BE2C (cell line): ENCODE results near the gene PLEKHG4.

Experiments
- DNase-seq: peaks from one replicate; pipeline ENCODE4 v3.0.0-alpha.2; 2020
- H3K27me3 ChIP-seq: fragments of 250-450 bp; sonication (Bioruptor Pico); 2 replicates; pipeline ENCODE4 v1.5.1; 2020; ENCODE audit warnings: mild to moderate bottlenecking
- H3K36me3 ChIP-seq: fragments of 250-450 bp; sonication (Bioruptor Pico); 2 replicates; pipeline ENCODE4 v1.5.1; 2020; ENCODE audit warnings: mild to moderate bottlenecking
- H3K4me1 ChIP-seq: fragments of 250-450 bp; sonication (Bioruptor Pico); 2 replicates; pipeline ENCODE4 v1.5.1; 2020
- H3K4me3 ChIP-seq: 2 replicates; pipeline ENCODE4 v1.5.1; 2011; ENCODE audit warnings: low read depth, low read length
- H3K9me3 ChIP-seq: fragments of 250-450 bp; sonication (Bioruptor Pico); 2 replicates; pipeline ENCODE4 v1.5.1; 2020
- CTCF ChIP-seq: IDR thresholded peaks from 2 replicates; pipeline ENCODE4 v1.5.1; 2012; ENCODE audit warnings: mild to moderate bottlenecking, low read depth, low read length

PLEKHG4 gene

DNA sequence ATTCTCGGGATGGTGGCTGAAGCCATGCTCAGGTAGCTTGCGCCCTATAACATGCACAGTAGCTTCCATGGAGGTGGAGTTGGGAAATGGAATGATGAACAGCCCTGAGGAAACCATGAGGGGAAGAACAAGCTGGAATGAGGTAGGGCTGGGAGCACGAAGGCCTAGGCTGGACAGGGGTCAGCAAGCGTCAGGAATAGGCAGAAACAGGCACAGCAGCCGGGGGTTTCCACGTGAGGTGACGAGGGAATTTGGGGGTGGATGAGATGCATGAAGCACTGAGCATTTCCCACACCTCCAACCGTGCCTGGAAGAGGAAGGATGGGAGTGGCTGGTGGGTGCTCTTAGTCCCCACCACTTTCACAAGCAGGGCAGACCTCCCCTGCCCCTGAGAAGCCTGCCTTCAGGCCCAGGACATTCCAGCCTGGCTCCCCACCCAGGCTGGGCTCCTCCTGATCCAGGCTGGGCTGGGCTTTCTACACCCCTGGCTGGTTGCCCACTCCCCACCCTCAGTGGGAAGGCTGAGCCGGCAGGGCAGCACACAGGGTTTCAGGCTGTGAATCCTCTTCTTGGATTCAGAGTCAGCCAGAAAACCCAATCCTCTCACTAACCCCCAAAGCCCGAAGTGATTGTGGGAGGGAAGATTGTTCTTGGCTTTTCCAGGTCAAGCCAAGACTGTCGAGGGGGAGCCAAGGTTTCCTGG lies 21.9 kb downstream of the PLEKHG4 start:
- H3K4me1 ChIP-seq = no peaks in the 10 kb centered on the region
- no peaks in the 10 kb centered on the region for H3K27me3 ChIP-seq
- no peaks in the 10 kb centered on the region for H3K36me3 ChIP-seq
- no peak overlapping the region for H3K4me3 ChIP-seq
- no peak for DNase-seq
- no peak for TF ChIP-seq CTCF
- H3K9me3 ChIP-seq = no peaks in the 10 kb centered on the region

- Histone ChIP-seq H3K27me3 (no peaks in the 10 kb centered on the region), H3K4me1 (no peaks in the 10 kb centered on the region), H3K36me3 (no peaks in the 10 kb centered on the region), H3K9me3 (no peaks in the 10 kb centered on the region), H3K4me3 (no peak overlapping the region)
- TF ChIP-seq CTCF = no peak
- DNase-seq = no peak
These were observed 22.7 kb downstream of the PLEKHG4 start for GRCh38 chr16:67302076-67302475.

DNA sequence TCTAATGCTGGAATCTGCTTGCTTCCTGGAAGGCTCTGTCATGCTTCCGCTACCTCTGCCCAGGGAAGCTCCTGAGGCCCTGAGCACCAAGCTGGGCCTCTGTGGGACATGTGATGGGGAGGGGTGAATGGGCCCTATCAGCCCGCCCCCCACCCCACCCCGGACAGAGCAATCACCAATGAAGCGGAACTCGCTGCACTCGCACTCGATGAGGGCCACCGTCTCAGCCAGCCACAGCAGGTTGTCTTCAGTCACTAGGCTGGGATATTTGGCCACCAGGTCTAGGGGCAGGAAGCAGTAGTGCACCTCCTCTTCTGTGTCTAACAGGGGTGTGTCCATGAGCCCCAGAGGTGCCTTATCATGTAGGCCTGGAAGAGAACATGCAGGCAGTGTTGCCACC lies 23.6 kb downstream of the PLEKHG4 start:
- no peaks in the 10 kb centered on the region for H3K27me3 ChIP-seq
- no peak for TF ChIP-seq CTCF
- H3K36me3 ChIP-seq = no peaks in the 10 kb centered on the region
- no peak for DNase-seq
- no peak overlapping the region for H3K4me3 ChIP-seq
- no peaks in the 10 kb centered on the region for H3K4me1 ChIP-seq
- H3K9me3 ChIP-seq = no peaks in the 10 kb centered on the region

DNA sequence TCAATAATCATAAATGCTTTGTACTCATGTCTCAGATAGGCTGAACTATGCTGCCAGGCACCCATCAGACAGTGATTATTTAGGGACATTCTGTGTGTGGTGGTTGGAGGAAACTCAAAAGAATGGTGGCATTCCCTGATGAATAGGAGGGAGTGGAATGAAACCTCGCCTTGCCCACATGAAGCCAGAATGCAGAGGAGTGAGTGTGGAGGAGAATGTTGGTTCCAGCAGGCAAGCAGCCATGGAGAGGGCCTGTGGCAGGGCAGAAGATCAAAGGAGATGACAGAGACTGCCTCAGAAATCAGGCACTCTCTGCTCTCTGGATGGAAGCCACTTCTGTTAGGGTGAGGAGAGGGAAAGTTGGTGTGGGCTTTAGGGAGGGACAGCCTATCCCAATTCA lies 24.7 kb downstream of the PLEKHG4 start:
- DNase-seq = no peak
- no peak overlapping the region for H3K4me3 ChIP-seq
- no peaks in the 10 kb centered on the region for H3K27me3 ChIP-seq
- H3K4me1 ChIP-seq = no peaks in the 10 kb centered on the region
- no peaks in the 10 kb centered on the region for H3K9me3 ChIP-seq
- H3K36me3 ChIP-seq = no peaks in the 10 kb centered on the region
- no peak for TF ChIP-seq CTCF

DNA sequence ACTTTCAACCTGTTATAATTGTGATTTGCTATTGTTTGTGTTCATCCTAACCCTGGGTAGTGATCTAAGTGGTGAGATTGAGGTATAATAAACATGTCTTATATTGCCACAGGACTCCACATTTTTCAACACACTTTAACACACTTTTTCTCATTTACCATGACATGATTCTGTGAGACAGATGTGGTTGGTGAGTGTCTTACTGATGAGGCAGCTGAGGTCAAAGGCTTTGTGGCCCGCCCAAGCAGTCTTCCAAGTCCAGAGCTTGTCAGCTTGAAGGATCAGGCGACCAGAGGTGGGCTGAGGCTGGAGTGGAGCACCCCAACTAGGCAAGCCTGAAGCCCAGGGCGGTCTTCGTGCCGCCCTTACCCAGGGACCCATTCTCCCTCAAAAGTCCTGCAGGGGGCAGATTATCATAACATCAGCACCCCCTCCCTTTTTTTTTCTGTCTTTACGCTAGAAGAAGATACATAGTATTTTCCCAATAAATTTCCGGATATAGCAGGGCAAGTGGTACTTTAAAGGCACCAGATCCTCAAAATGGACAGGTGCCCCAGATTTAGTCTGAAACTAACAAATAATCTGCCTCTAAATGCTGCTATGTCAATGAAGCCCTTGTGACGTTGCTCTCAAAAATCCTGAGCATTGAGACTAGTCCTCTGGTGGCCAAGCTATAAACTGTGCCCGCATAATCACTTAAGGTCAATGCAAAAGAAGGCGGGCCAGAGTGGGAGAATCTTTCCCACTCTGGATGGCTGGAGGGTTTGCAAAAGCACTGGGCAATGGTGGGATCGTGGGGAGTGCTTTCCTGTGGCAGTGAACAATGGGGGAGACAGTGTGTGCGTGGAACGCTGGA lies 26.1 kb downstream of the PLEKHG4 start:
- H3K36me3 ChIP-seq = no peaks in the 10 kb centered on the region
- peak; percentile 11; the same call in 1 of the 2 replicates for TF ChIP-seq CTCF
- no peaks in the 10 kb centered on the region for H3K9me3 ChIP-seq
- DNase-seq = no peak
- H3K4me1 ChIP-seq = no peaks in the 10 kb centered on the region
- H3K4me3 ChIP-seq = no peak overlapping the region
- no peaks in the 10 kb centered on the region for H3K27me3 ChIP-seq

GRCh38 chr16:67310561-67310960 lies 31.2 kb downstream of the PLEKHG4 start:
- Histone ChIP-seq H3K36me3 (no peaks in the 10 kb centered on the region), H3K4me1 (peaks cover 4% of the 10 kb centered on the region; the same call in 1 of the 2 replicates), H3K9me3 (no peaks in the 10 kb centered on the region), H3K27me3 (no peaks in the 10 kb centered on the region), H3K4me3 (no peak overlapping the region)
- no peak for DNase-seq
- TF ChIP-seq CTCF = no peak
